NCI-H146 treated with DMSO at 0.1 percent for 48 hours (cell line): ENCODE data around the gene CDC20.
A peak's percentile ranks its signal among the peaks of the same experiment; 100 is the strongest.

Source experiments
- DNase-seq: peaks from one replicate; lab custom pipeline; 2025; ENCODE audit not compliant: unreplicated experiment; lab: John Stamatoyannopoulos, UW

The CDC20 gene

GRCh38 chr1:43358746-43359693, at the start of gene CDC20:
CDC20 (plus strand) TSS chr1:43358981; CDS start chr1:43359216, 235 bp downstream.
- DNase-seq: peak; percentile 89

GRCh38 chr1:43309405-43310025, 49.3 kb upstream of the CDC20 start:
- no peak for DNase-seq

- DNase-seq: no peak
Observed at GRCh38 chr1:43311521-43311920, 47.3 kb upstream of the CDC20 start.

- DNase-seq: no peak
Observed at GRCh38 chr1:43312212-43312623, 46.6 kb upstream of the CDC20 start.

- DNase-seq: no peak
Observed at GRCh38 chr1:43312663-43313515, 45.9 kb upstream of the CDC20 start.

GRCh38 chr1:43313771-43314170, 45.0 kb upstream of the CDC20 start:
- no peak for DNase-seq

GRCh38 chr1:43314233-43314632, 44.5 kb upstream of the CDC20 start:
- DNase-seq: no peak

GRCh38 chr1:43315481-43315880, 43.3 kb upstream of the CDC20 start:
- no peak for DNase-seq

- DNase-seq: no peak
Observed at GRCh38 chr1:43315963-43316737, 42.6 kb upstream of the CDC20 start.

GRCh38 chr1:43316738-43317520, 41.9 kb upstream of the CDC20 start:
- no peak for DNase-seq

GRCh38 chr1:43317817-43318471, 40.8 kb upstream of the CDC20 start:
- no peak for DNase-seq

- DNase-seq: no peak
Observed at GRCh38 chr1:43318831-43319230, 40.0 kb upstream of the CDC20 start.

- no peak for DNase-seq
Observed at GRCh38 chr1:43319288-43319687, 39.5 kb upstream of the CDC20 start.

GRCh38 chr1:43319766-43320165, 39.0 kb upstream of the CDC20 start:
- DNase-seq: no peak

- no peak for DNase-seq
Observed at GRCh38 chr1:43321331-43321891, 37.4 kb upstream of the CDC20 start.

- DNase-seq: no peak
Observed at GRCh38 chr1:43322506-43322905, 36.3 kb upstream of the CDC20 start.

GRCh38 chr1:43324810-43325209, 34.0 kb upstream of the CDC20 start:
- no peak for DNase-seq

- no peak for DNase-seq
Observed at GRCh38 chr1:43325381-43325780, 33.4 kb upstream of the CDC20 start.
